Thyroid gland (tissue), 4 donors: ENCODE measurements around the gene ERVFRD-1. TPM values are rescaled to one million over a fixed set of nuclear protein-coding genes. Genes with fewer than 3 reads are reported as not detected.

ENCODE experiments used
- DNase-seq, 2 donors: peaks; one replicate each; pipeline ENCODE4 v3.0.0-alpha.2; 2019
- H3K27ac ChIP-seq, 3 donors: fragments of 200-600 bp; sonication (generic); 1 replicate in 2 of 3; 2 replicates in 1 of 3; pipeline ENCODE4 v1.5.1; 2016 to 2019; ENCODE audit warnings: mild to moderate bottlenecking in 1 of 3, moderate library complexity in 1 of 3
- H3K27me3 ChIP-seq: fragments of 200-600 bp; sonication (generic); one replicate; pipeline ENCODE4 v1.5.1; 2019
- H3K36me3 ChIP-seq, 2 donors: fragments of 200-600 bp; sonication (generic); one replicate each; pipeline ENCODE4 v1.5.1; 2016 to 2019
- H3K4me1 ChIP-seq, 2 donors: fragments of 200-600 bp; sonication (generic); one replicate each; pipeline ENCODE4 v1.5.1; 2017 to 2019
- H3K4me3 ChIP-seq, 3 donors: fragments of 200-600 bp; sonication (generic); replicated peaks in 1 of 3; 1 replicate in 2 of 3; 2 replicates in 1 of 3; pipeline ENCODE4 v1.5.1; 2016; ENCODE audit warnings: mild to moderate bottlenecking in 1 of 3
- H3K9me3 ChIP-seq: fragments of 200-600 bp; sonication (generic); one replicate; pipeline ENCODE4 v1.5.1; 2017
- POLR2A ChIP-seq, 2 donors: fragments of 450-650 bp; IDR thresholded peaks; one replicate each; pipeline ENCODE4 v1.6.1; 2017; ENCODE audit warnings: antibody characterized with exemption in 2 of 2, mild to moderate bottlenecking in 2 of 2, moderate library complexity in 1 of 2
- WGBS, 2 donors: methylation state at CpG; one replicate each; pipeline ENCODE4 v1.1.5; 2017; 5-methylcytosine and 5-hydroxymethylcytosine counted together
- intact Hi-C: fragments of 100-400 bp; cut with DNase I; formaldehyde crosslinking; loops from one replicate; pipeline ENCODE4 v1.15.1; 2023
- small RNA-seq: library from RNA; depleted of rRNA; stranded (forward); fragments of <200 nt; gene quantifications from one replicate; pipeline ENCODE3, GENCODE V24; 2016
- total RNA-seq, 4 donors: library from RNA; depleted of rRNA; stranded (reverse); fragments of >200 nt; gene quantifications; one replicate each; pipeline ENCODE4 v1.2.3, GENCODE V29; 2016
- TF ChIP-seq, protein P1 (sequence below), 6 experiments: fragments of 200-600 bp in 3 of 6; fragments of 450-650 bp in 3 of 6; sonication (generic) in 3 of 6; IDR thresholded peaks; one replicate each; pipeline ENCODE4 v1.5.1; 2016 to 2019; ENCODE audit warnings: antibody characterized with exemption in 6 of 6, mild to moderate bottlenecking in 2 of 6, inconsistent platforms in 1 of 6, moderate library complexity in 1 of 6

Gene ERVFRD-1
- total RNA-seq, 4 donors from 2014 or later = not detected

DNA sequence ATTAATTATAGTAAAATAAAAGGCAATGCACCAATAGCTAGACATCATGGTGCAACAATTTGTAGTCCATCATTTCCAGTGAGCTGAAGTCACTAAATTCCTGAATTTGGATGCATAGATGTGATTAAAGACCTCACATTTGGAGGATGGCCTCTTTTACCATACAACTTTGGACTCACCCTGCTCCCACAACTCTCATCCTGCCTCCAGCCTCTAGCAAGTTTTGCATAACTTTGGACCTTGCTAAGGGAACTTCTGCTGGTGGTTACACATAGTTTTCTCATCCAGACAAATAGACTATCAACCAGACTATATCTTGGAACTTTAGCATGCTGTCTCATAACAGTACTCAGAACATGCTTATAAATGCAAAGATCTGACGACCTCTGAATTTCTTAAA lies 54.7 kb downstream of the ERVFRD-1 start:
- intact Hi-C loops = no loop called here
- TF ChIP-seq, protein P1, sequence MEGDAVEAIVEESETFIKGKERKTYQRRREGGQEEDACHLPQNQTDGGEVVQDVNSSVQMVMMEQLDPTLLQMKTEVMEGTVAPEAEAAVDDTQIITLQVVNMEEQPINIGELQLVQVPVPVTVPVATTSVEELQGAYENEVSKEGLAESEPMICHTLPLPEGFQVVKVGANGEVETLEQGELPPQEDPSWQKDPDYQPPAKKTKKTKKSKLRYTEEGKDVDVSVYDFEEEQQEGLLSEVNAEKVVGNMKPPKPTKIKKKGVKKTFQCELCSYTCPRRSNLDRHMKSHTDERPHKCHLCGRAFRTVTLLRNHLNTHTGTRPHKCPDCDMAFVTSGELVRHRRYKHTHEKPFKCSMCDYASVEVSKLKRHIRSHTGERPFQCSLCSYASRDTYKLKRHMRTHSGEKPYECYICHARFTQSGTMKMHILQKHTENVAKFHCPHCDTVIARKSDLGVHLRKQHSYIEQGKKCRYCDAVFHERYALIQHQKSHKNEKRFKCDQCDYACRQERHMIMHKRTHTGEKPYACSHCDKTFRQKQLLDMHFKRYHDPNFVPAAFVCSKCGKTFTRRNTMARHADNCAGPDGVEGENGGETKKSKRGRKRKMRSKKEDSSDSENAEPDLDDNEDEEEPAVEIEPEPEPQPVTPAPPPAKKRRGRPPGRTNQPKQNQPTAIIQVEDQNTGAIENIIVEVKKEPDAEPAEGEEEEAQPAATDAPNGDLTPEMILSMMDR (IDR thresholded peaks at IDR 0.05) = no peak
- no peak for TF ChIP-seq POLR2A (IDR thresholded peaks at IDR 0.05)
- Histone ChIP-seq H3K27ac (no peak overlapping the region), H3K4me1 (no peaks in the 10 kb centered on the region), H3K27me3 (no peaks in the 10 kb centered on the region), H3K4me3 (no peak overlapping the region), H3K9me3 (no peaks in the 10 kb centered on the region), H3K36me3 (no peaks in the 10 kb centered on the region)
- no peak for DNase-seq
- 84 to 85% methylated on average over 1 of the region's 1 CpG for WGBS, 2 donors

DNA sequence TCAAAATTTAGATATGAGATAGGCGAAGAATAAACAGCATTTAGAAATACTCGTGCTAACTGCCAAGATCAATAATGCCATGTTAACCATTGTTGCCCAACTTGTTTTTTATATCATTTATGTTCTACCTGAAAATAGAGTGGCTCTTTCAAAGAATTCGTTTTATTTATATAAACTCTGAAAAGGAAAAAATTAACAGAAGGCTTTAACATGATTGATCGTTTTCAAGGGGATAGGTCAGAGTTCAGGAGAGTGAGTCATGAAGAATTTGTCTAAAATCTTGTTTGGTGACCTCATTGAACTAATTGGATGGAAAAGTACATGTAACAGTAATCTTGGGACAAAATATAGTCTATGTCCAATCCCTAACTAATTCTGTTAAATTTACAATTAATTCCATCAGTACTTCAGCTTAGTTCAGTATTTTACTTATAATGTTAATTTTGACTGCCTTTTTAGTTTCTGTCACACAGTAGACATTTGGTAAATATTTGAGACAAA lies 56.3 kb downstream of the ERVFRD-1 start:
- Histone ChIP-seq H3K36me3 (no peaks in the 10 kb centered on the region), H3K4me3 (no peak overlapping the region), H3K27ac (no peak overlapping the region), H3K4me1 (no peaks in the 10 kb centered on the region), H3K27me3 (no peaks in the 10 kb centered on the region), H3K9me3 (no peaks in the 10 kb centered on the region)
- no peak for DNase-seq
- WGBS, 2 donors = 65 to 68% methylated on average over 4 of the region's 4 CpGs
- intact Hi-C loops = no loop called here
- TF ChIP-seq POLR2A (IDR thresholded peaks at IDR 0.05) = no peak
- TF ChIP-seq, protein P1 (IDR thresholded peaks at IDR 0.05) = no peak

DNA sequence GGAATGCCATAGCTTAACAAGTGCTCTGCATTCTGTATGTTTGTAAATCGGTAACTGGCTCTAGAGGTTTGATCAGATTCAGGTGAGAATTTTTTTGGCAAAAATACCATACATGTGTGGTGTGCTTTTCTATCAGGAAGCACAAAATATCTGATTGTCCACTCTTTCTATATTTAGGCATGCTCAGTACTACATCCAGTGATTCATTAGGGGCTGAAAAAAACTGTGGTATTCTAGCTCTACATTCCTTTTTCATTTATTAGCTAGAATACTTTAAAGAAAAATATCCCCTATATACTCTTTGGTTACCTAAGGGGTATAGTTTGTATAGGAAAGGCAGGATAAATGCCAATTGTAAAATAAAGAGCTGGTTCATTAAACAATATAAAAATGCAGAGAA lies 56.8 kb downstream of the ERVFRD-1 start:
- WGBS, 2 donors = 87 to 94% methylated on average over 1 of the region's 1 CpG
- Histone ChIP-seq H3K9me3 (no peaks in the 10 kb centered on the region), H3K27me3 (no peaks in the 10 kb centered on the region), H3K4me3 (no peak overlapping the region), H3K36me3 (no peaks in the 10 kb centered on the region), H3K4me1 (no peaks in the 10 kb centered on the region), H3K27ac (no peak overlapping the region)
- no peak for DNase-seq
- intact Hi-C loops = no loop called here
- no peak for TF ChIP-seq POLR2A (IDR thresholded peaks at IDR 0.05)
- TF ChIP-seq, protein P1 (IDR thresholded peaks at IDR 0.05) = no peak

DNA sequence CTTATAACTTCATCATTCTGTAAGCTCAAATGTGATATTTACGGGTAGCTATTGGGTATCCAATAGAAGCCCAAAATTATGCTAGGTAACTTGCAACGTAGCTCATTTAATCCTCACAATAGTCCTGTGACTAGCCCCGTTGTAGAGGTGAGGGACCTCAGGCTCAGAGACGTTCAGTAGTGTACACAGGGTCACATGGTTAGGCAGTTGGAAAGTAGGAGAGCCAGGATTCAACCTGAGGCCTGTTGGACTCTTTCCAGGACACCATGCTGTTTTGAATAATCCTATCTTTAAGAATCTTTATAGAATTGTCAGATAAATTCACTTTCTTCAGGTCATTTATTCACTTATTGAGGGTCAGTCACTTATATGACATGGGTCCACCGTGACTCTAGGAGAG lies 58.2 kb downstream of the ERVFRD-1 start:
- TF ChIP-seq, protein P1 (IDR thresholded peaks at IDR 0.05) = no peak
- no peak for TF ChIP-seq POLR2A (IDR thresholded peaks at IDR 0.05)
- no peak for DNase-seq
- Histone ChIP-seq H3K36me3 (no peaks in the 10 kb centered on the region), H3K4me3 (no peak overlapping the region), H3K27ac (no peak overlapping the region), H3K9me3 (no peaks in the 10 kb centered on the region), H3K27me3 (no peaks in the 10 kb centered on the region), H3K4me1 (no peaks in the 10 kb centered on the region)
- 74 to 82% methylated on average over 5 of the region's 5 CpGs for WGBS, 2 donors
- intact Hi-C loops = no loop called here

Small RNA genes lying within 50 kb of the gene (small RNA-seq; reads per million reads assigned to genes)
- not detected for gene AL136139.1

Other genes with a start within 250 kb of the ERVFRD-1 start
- gene GCM2, start 229.7 kb downstream of the ERVFRD-1 start, total RNA-seq = not detected
- 1 to 10 TPM in 3 of 4 donors, under 1 TPM in 1; 0.78 to 4.5 (median 1.8) TPM for gene SYCP2L, start 224.7 kb downstream of the ERVFRD-1 start, total RNA-seq
- 1 to 10 TPM in 1 of 4 donors, under 1 TPM in 3; 0.27 to 1.0 (median 0.72) TPM for gene ELOVL2, start 67.4 kb downstream of the ERVFRD-1 start, total RNA-seq
- 1 to 10 TPM; 5.3 to 7.8 (median 7.1) TPM for gene SMIM13, start 17.9 kb downstream of the ERVFRD-1 start, total RNA-seq
- gene NEDD9, start 120.9 kb upstream of the ERVFRD-1 start, total RNA-seq = 10 to 100 TPM; 42.1 to 78.3 (median 61.7) TPM